H1 (cell line): ENCODE measurements around the gene SUSD1. TPM values are rescaled to one million over a fixed set of nuclear protein-coding genes. Genes with fewer than 3 reads are reported as not detected.

Experiments used
- CBX5 ChIP-seq: fragments of 300-800, 300-1000 bp; sonication (generic); IDR thresholded peaks from 2 replicates; pipeline ENCODE4 v1.7.1; 2016; ENCODE audit warnings: antibody characterized with exemption, low read length, low read depth
- EZH2 ChIP-seq: fragments of 200-600 bp; sonication (generic); IDR thresholded peaks from 2 replicates; pipeline ENCODE4 v1.7.1; 2012; ENCODE audit warnings: low read depth, mild to moderate bottlenecking, moderate library complexity, low read length, inconsistent platforms; ENCODE audit not compliant: severe bottlenecking
- FOSL1 ChIP-seq: IDR thresholded peaks from 2 replicates; pipeline ENCODE4 v1.6.1; 2011; ENCODE audit warnings: mild to moderate bottlenecking, low read depth, low read length, moderate library complexity; ENCODE audit not compliant: insufficient read depth
- polyA plus RNA-seq, 7 experiments: library from polyadenylated mRNA; depleted of rRNA in 3 of 7; stranded (reverse) in 5 of 7; unstranded in 2 of 7; fragments of >200 nt in 5 of 7; fragments of 200-250 nt in 2 of 7; gene quantifications; 1 replicate in 5 of 7; 2 replicates in 1 of 7; 4 replicates in 1 of 7; pipeline versions ENCODE4 v1.2.1 to v1.2.3, GENCODE V29; 2011 to 2013; ENCODE audit warnings: missing spikeins in 2 of 7, mixed read lengths in 2 of 7
- total RNA-seq: library from RNA; stranded (reverse); fragmentation: NEBNext Ultra II Directional; extraction: Animal tissue kit (Norgen Biotek cat#: 25700); gene quantifications from 2 replicates; pipeline ENCODE4 v1.2.1, GENCODE V29; 2021

Gene SUSD1
- total and polyA plus RNA-seq, 2 of the 8 experiments (the other 6 are each of a cell fraction or from before 2014, with no cell fraction given), result 2.8 to 7.2 TPM

- no peak for TF ChIP-seq CBX5
- TF ChIP-seq FOSL1, result no peak
- TF ChIP-seq EZH2, result no peak
Observed at GRCh38 chr9:112207451-112207850, 32.4 kb upstream of the SUSD1 start (continued).
